Stimulated activated CD4-positive, alpha-beta T cell treated with anti-CD3 and anti-CD28 coated beads, TNF-alpha, amount 100 ng/mL, for 4 hours (primary cell): ENCODE results near the gene NUP62CL.

Experiments used
- DNase-seq, 3 experiments: peaks; one replicate each; pipeline ENCODE4 v3.0.0-alpha.2; 2020; ENCODE audit warnings: low read depth in 3 of 3

NUP62CL gene

GRCh38 chrX:107153005-107153404, 53.2 kb downstream of the NUP62CL start:
- no peak for DNase-seq

GRCh38 chrX:107146670-107147069, 59.6 kb downstream of the NUP62CL start:
- DNase-seq, result no peak

GRCh38 chrX:107135965-107136307, 70.3 kb downstream of the NUP62CL start:
- DNase-seq, result no peak

GRCh38 chrX:107135049-107135964, 70.9 kb downstream of the NUP62CL start:
- DNase-seq, result no peak

GRCh38 chrX:107123750-107124149, 82.5 kb downstream of the NUP62CL start:
- DNase-seq, result no peak

GRCh38 chrX:107119283-107119682, 87.0 kb downstream of the NUP62CL start:
- no peak for DNase-seq

GRCh38 chrX:107118322-107119147, 87.7 kb downstream of the NUP62CL start, which contains the start of gene RBM41:
RBM41 (minus strand) TSS chrX:107118822; CDS start chrX:107118773, 49 bp downstream.
- DNase-seq, result peak; percentile 23 to 50 (median 38)

GRCh38 chrX:107117993-107118321, 88.3 kb downstream of the NUP62CL start:
- no peak for DNase-seq

GRCh38 chrX:107107459-107107858, 98.8 kb downstream of the NUP62CL start:
- DNase-seq, result no peak

- no peak for DNase-seq
Observed at GRCh38 chrX:107102980-107103379, 103.3 kb downstream of the NUP62CL start.

GRCh38 chrX:107076158-107076557, 130.1 kb downstream of the NUP62CL start:
- no peak for DNase-seq
